Keratinocyte (primary cell): ENCODE data around the gene PADI4.

Experiments used
- EZH2 ChIP-seq: IDR thresholded peaks from one replicate; pipeline ENCODE4 v1.6.1; 2012; ENCODE audit warnings: inconsistent platforms, mild to moderate bottlenecking, low read length, moderate library complexity
- TF ChIP-seq, protein P1 (sequence below), 3 experiments: IDR thresholded peaks in 1 of 3; conservative IDR thresholded peaks in 1 of 3; optimal IDR thresholded peaks in 1 of 3; 2 replicates in 2 of 3; 3 replicates in 1 of 3; pipeline versions ENCODE3 to v1.5.1; 2011; ENCODE audit warnings: low read length in 3 of 3, mild to moderate bottlenecking in 3 of 3, moderate library complexity in 2 of 3, control low read depth in 1 of 3, inconsistent platforms in 1 of 3; ENCODE audit not compliant: insufficient read depth in 2 of 3; ENCODE audit errors: extremely low read depth in 1 of 3

DNA sequence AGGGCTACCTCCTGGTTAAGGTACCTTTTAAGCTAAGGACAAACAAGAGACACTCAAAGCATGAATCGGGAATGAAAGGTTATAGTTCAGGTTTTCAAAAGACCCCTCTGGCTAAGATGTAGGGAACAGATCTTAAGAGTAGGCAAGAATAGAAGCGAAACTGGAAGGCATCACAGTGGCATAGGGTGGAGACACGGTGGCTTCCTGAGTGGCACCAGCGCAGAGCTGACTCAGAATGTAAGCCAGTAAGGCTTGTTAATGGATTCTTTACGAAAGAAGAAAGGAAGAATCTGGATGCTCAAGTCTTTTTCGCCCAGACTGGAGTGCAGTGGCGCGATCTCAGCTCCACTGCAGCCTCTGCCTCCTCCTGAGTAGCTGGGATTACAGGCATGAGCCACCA is 85.2 kb downstream of the PADI4 start:
- TF ChIP-seq, protein P1, sequence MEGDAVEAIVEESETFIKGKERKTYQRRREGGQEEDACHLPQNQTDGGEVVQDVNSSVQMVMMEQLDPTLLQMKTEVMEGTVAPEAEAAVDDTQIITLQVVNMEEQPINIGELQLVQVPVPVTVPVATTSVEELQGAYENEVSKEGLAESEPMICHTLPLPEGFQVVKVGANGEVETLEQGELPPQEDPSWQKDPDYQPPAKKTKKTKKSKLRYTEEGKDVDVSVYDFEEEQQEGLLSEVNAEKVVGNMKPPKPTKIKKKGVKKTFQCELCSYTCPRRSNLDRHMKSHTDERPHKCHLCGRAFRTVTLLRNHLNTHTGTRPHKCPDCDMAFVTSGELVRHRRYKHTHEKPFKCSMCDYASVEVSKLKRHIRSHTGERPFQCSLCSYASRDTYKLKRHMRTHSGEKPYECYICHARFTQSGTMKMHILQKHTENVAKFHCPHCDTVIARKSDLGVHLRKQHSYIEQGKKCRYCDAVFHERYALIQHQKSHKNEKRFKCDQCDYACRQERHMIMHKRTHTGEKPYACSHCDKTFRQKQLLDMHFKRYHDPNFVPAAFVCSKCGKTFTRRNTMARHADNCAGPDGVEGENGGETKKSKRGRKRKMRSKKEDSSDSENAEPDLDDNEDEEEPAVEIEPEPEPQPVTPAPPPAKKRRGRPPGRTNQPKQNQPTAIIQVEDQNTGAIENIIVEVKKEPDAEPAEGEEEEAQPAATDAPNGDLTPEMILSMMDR (optimal IDR thresholded peaks at IDR 0.05 in 1 of 3, IDR thresholded peaks at IDR 0.05 in 1 of 3, conservative IDR thresholded peaks at IDR 0.05 in 1 of 3; ENCODE audit: extremely low read depth in 1 of 3, insufficient read depth in 2 of 3, low read length in 3 of 3), result no peak
- no peak for TF ChIP-seq EZH2
